Middle frontal gyrus (tissue), 1 donor: ENCODE results near the gene MTFR1L.

Experiments used
- DNase-seq: peaks from one replicate; pipeline ENCODE4 v3.0.0-alpha.2; 2015; ENCODE audit warnings: low spot score; ENCODE audit errors: extremely low spot score

MTFR1L gene

GRCh38 chr1:25861316-25862286 lies 41.8 kb downstream of the MTFR1L start:
- DNase-seq, result no peak

GRCh38 chr1:25862785-25863485 lies 43.2 kb downstream of the MTFR1L start:
- DNase-seq, result no peak

- DNase-seq, result no peak
These were observed 43.9 kb downstream of the MTFR1L start for GRCh38 chr1:25863486-25864262.

- no peak for DNase-seq
These were observed 44.7 kb downstream of the MTFR1L start for GRCh38 chr1:25864434-25864833.

GRCh38 chr1:25866288-25866687 lies 46.5 kb downstream of the MTFR1L start:
- DNase-seq, result no peak

- no peak for DNase-seq
These were observed 47.6 kb downstream of the MTFR1L start for GRCh38 chr1:25867210-25867991.

- no peak for DNase-seq
These were observed 50.3 kb downstream of the MTFR1L start for GRCh38 chr1:25869909-25870606.

GRCh38 chr1:25870614-25871013 lies 50.9 kb downstream of the MTFR1L start:
- DNase-seq, result no peak

GRCh38 chr1:25871086-25871703 lies 51.4 kb downstream of the MTFR1L start:
- no peak for DNase-seq

GRCh38 chr1:25871704-25872494 lies 52.1 kb downstream of the MTFR1L start:
- DNase-seq, result no peak

- no peak for DNase-seq
These were observed 53.0 kb downstream of the MTFR1L start for GRCh38 chr1:25872713-25873112.

- no peak for DNase-seq
These were observed 53.4 kb downstream of the MTFR1L start for GRCh38 chr1:25873120-25873519.

- DNase-seq, result no peak
These were observed 54.5 kb downstream of the MTFR1L start for GRCh38 chr1:25874209-25874608.

- no peak for DNase-seq
These were observed 54.9 kb downstream of the MTFR1L start for GRCh38 chr1:25874635-25875153.

GRCh38 chr1:25875154-25875855 lies 55.6 kb downstream of the MTFR1L start, which contains the start of gene PAQR7:
TSS of gene PAQR7 (minus strand) at chr1:25875708. CDS start at chr1:25863839, 11,869 bp downstream.
- DNase-seq, result peak; percentile 58

- DNase-seq, result no peak
These were observed 56.3 kb downstream of the MTFR1L start for GRCh38 chr1:25875856-25876692.

- DNase-seq, result no peak
These were observed 56.9 kb downstream of the MTFR1L start for GRCh38 chr1:25876693-25877077.
